HFFc6 (cell line): ENCODE results near the gene MT1G. TPM values are rescaled to one million over a fixed set of nuclear protein-coding genes. Genes with fewer than 3 reads are reported as not detected.

ENCODE experiments used
- DNase-seq: peaks from one replicate; pipeline ENCODE4 v3.0.0-alpha.2; 2018
- H3K27ac Mint-ChIP-seq: 2 replicates; pipeline ENCODE4 v1.8.0; 2020; ENCODE audit warnings: mild to moderate bottlenecking, mixed read lengths
- H3K27me3 Mint-ChIP-seq: 2 replicates; pipeline ENCODE4 v1.8.0; 2021; ENCODE audit warnings: mild to moderate bottlenecking, moderate library complexity, mixed read lengths; ENCODE audit not compliant: insufficient read depth
- H3K36me3 Mint-ChIP-seq: 2 replicates; pipeline ENCODE4 v1.8.0; 2021; ENCODE audit warnings: low read depth, mixed read lengths
- H3K4me1 Mint-ChIP-seq: 2 replicates; pipeline ENCODE4 v1.8.0; 2020; ENCODE audit warnings: low read depth, mixed read lengths
- H3K4me3 Mint-ChIP-seq: 2 replicates; pipeline ENCODE4 v1.8.0; 2020; ENCODE audit warnings: mild to moderate bottlenecking, moderate library complexity, mixed read lengths
- H3K9me3 Mint-ChIP-seq: 2 replicates; pipeline ENCODE4 v1.8.0; 2020; ENCODE audit warnings: mild to moderate bottlenecking, mixed read lengths
- total RNA-seq, 6 experiments: library from RNA; stranded (reverse); fragmentation: NEBNext Ultra II Directional; extraction: Animal tissue kit (Norgen Biotek cat#: 25700); gene quantifications; 2 replicates in 1 of 6; 3 replicates in 5 of 6; pipeline ENCODE4 v1.2.3, GENCODE V29; 2021
- TF ChIP-seq, protein P1 (sequence below): fragments of 200-600 bp; sonication (generic); IDR thresholded peaks from 2 replicates; pipeline ENCODE4 v1.5.0; 2021; ENCODE audit warnings: antibody characterized with exemption, mild to moderate bottlenecking

Gene MT1G
- total RNA-seq, 6 experiments from 2014 or later: 0.73 TPM; not detected in 5

DNA sequence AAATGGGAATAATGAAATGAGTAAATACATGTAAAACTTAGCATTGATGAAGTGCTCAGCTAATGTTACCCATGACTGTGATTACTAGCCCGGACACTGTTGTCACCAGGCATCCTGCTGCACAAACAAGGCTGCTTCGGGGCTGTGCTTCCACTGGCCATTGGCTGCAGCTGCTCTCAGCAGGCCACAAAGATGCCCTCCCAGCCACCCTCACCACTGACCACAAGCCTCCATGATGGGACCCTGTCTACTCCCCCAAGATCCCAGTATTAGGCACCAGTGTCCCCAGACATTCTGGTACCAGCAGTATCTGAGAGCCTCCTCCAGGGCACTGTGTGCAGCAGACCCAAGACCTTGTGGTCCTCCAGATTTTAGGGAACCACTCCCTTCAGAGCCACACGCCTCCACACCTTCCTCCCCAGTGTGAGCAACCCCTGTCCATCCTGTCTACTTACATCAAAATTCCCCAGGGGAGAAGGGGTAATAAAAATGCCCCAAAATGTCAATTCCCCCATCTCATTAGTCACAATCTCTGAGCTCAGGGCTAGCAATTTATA lies 42.4 kb upstream of the MT1G start:
- Mint-ChIP-seq H3K27ac (no peak overlapping the region), H3K36me3 (no peaks in the 10 kb centered on the region), H3K27me3 (peaks cover 21% of the 10 kb centered on the region), H3K4me3 (no peak overlapping the region), H3K4me1 (peaks cover 6% of the 10 kb centered on the region; the same call in 1 of the 2 replicates), H3K9me3 (no peaks in the 10 kb centered on the region)
- TF ChIP-seq, protein P1, sequence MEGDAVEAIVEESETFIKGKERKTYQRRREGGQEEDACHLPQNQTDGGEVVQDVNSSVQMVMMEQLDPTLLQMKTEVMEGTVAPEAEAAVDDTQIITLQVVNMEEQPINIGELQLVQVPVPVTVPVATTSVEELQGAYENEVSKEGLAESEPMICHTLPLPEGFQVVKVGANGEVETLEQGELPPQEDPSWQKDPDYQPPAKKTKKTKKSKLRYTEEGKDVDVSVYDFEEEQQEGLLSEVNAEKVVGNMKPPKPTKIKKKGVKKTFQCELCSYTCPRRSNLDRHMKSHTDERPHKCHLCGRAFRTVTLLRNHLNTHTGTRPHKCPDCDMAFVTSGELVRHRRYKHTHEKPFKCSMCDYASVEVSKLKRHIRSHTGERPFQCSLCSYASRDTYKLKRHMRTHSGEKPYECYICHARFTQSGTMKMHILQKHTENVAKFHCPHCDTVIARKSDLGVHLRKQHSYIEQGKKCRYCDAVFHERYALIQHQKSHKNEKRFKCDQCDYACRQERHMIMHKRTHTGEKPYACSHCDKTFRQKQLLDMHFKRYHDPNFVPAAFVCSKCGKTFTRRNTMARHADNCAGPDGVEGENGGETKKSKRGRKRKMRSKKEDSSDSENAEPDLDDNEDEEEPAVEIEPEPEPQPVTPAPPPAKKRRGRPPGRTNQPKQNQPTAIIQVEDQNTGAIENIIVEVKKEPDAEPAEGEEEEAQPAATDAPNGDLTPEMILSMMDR: no peak
- DNase-seq: no peak

DNA sequence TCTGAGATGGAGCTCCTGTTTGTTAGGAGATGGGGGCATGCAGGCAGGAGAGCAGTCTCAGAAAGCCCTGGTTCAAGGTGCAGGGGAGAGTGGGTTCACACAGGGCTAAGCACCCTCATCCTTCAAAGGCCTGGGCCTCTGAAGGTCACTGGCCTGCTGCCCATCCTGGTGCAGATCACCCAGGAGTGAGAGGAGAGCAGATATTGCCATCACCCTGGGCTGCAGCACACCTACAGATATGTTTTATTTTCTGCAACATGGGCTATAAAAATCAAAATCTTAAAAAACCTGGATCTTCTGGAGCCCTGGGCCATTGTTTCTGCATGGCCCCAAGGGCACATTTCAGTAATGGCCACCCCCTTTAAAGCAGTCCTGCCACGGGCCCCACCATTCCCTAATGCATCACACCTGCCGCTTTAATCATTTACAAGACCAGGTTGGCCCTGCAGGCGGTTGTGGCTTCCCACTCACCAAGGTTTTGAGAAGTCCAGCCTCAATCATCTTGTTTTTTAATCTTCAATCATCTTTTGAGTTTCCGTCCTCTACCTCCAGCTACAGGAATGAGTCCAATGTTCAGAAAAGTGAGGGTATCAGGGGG lies 41.7 kb upstream of the MT1G start:
- TF ChIP-seq, protein P1: no peak
- no peak overlapping the region for H3K4me3 Mint-ChIP-seq
- H3K9me3 Mint-ChIP-seq: no peaks in the 10 kb centered on the region
- H3K27ac Mint-ChIP-seq: no peak overlapping the region
- no peaks in the 10 kb centered on the region for H3K36me3 Mint-ChIP-seq
- peaks cover 6% of the 10 kb centered on the region; the same call in 1 of the 2 replicates for H3K4me1 Mint-ChIP-seq
- H3K27me3 Mint-ChIP-seq: peaks cover 21% of the 10 kb centered on the region
- no peak for DNase-seq

DNA sequence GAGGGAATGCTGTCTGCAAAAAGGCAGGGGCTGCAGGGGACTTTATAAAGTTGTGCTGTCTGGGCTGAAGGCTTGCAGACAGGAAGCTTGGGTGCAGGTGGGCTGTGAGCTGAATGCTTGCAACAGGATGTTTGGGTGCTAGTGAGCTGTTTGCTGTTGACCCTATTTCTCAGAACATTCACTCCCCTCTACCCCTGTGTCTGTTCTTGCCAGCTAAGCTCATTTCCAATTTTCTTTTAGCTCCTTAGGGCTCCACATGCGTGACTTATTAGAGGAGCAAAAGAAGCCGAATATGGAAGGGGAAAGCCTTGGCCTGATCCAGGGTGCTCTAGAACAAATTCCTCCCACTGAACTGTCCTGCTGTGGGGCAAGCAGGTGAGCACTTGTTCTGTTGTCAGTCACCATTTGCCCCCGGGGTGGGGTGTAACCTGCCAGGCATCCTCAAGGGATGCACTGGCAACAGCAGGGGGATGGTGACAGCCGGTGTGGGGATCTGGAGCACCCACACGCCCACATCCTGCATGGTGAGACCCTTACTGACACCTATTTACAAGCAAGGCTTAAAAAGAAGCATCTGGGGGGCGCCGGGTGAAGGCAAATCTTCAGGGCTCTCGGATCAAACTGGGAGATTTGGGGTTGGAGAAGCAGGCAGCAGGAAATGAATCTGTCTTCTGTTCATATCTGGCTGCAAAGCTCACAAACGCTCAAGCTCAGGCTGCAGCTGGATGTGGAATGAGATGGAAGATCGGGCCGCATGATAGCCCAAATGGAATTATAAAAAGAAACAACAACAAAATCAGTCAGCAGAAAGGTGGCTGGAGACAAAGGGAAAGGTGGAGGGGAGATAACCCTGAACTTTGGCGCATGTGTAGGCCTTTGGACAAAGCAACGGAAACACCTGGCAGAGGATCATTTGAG lies 40.9 kb upstream of the MT1G start:
- H3K36me3 Mint-ChIP-seq: no peaks in the 10 kb centered on the region
- TF ChIP-seq, protein P1: no peak
- H3K4me1 Mint-ChIP-seq: peaks cover 6% of the 10 kb centered on the region; the same call in 1 of the 2 replicates
- no peak overlapping the region for H3K4me3 Mint-ChIP-seq
- no peaks in the 10 kb centered on the region for H3K9me3 Mint-ChIP-seq
- peaks cover 21% of the 10 kb centered on the region for H3K27me3 Mint-ChIP-seq
- H3K27ac Mint-ChIP-seq: no peak overlapping the region
- no peak for DNase-seq

DNA sequence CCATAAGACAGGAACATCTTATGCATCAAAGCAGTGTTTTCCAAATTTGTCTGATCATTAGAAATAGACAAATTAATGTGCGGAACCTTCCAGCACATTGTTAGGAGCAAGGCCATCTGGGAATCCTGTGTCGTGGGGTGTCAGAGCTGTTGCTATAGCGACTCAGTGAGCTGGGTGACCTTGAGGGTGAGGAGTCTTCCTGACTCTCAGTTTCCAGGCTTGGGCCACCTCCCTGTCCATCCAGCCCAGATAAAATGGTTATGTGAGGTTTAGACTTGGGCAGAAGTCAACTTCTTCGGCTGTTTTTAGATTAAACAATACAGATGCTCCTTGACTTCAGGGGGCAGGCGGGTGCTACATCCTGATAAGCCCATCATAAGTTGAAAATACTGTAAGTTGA lies 35.0 kb upstream of the MT1G start:
- Mint-ChIP-seq H3K4me1 (peaks cover 10% of the 10 kb centered on the region), H3K4me3 (no peak overlapping the region), H3K27ac (no peak overlapping the region), H3K36me3 (no peaks in the 10 kb centered on the region), H3K27me3 (peaks cover 4% of the 10 kb centered on the region), H3K9me3 (no peaks in the 10 kb centered on the region)
- no peak for DNase-seq
- TF ChIP-seq, protein P1: no peak

DNA sequence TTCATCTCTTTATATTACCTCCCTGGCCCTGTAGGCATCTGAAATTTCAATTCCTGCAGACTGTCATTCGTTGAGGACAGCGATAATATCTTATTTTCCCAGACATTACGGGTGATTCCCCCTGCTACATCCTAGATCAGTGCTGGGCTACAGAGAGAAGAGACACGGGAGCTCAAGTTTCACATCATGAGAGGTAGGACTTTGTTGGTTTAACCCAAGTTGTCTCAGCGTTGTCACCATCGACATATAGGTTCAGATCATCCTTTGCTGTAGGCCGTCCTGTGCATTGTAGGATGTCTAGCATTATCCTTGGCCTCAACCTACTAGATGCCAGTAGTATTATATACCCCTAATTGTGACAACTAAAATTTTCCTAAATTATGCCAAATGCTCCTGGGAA lies 33.7 kb upstream of the MT1G start:
- Mint-ChIP-seq H3K27ac (no peak overlapping the region), H3K4me3 (no peak overlapping the region), H3K4me1 (peaks cover 10% of the 10 kb centered on the region), H3K9me3 (no peaks in the 10 kb centered on the region), H3K36me3 (no peaks in the 10 kb centered on the region), H3K27me3 (peaks cover 2% of the 10 kb centered on the region)
- no peak for DNase-seq
- TF ChIP-seq, protein P1: no peak
